ENCODE results near the gene ID4.

ID4 gene

DNA sequence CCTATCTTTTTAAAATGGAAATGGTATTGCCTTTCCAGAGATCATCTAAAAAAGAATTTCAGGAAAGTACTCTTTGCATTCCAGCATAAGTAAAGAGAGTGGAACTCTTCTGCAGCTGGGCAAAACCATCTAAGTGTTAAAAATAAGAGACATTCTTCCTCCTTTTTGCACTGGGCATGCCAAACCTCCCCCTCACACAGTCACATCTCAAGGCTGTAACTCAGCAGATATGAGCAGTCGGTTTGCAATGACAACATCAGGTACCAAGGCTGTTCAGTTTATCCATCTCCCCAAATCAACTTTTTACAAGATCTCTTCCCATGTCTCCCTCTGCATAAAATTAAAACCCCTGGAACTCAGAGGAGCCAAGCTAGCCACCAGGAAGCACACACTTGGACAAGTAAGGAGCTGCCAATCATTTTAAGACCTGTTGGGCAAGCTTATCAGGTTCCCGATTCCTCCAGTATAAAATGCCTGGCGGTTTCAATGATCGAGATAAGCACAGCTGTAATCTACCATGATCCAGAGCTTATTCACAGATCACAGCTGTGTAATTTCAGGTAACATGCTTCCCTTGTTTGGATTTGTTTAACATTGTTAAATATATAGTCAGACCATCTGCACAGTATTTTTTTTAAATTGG is 23.2 kb downstream of the ID4 start:
- no peak for DNase-seq (ENCODE audit: low spot score)

DNA sequence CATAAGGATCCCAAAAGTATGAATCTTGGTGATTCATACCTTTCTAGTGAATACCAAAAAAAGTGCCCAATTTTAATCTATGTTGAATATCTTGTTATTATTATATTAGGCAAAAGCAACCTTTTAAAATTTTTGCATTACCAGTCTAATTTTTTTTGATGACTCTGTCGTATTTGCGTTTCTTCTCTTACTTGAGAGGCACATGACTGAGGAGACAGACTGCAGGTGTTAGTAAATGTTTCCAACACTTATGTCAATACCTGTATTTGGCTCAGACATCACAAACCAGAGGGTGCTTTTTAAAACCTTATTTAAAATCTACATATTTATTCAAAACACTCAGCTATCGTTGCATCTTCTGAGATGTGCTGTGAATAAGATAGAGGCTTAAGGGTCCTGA is 27.1 kb downstream of the ID4 start:
- no peak for DNase-seq (ENCODE audit: low spot score)

- DNase-seq (ENCODE audit: low spot score), result no peak
These were observed 28.0 kb downstream of the ID4 start for GRCh38 chr6:19865178-19865577.

- DNase-seq (ENCODE audit: low spot score), result no peak
These were observed 29.2 kb downstream of the ID4 start for GRCh38 chr6:19866173-19866984.

DNA sequence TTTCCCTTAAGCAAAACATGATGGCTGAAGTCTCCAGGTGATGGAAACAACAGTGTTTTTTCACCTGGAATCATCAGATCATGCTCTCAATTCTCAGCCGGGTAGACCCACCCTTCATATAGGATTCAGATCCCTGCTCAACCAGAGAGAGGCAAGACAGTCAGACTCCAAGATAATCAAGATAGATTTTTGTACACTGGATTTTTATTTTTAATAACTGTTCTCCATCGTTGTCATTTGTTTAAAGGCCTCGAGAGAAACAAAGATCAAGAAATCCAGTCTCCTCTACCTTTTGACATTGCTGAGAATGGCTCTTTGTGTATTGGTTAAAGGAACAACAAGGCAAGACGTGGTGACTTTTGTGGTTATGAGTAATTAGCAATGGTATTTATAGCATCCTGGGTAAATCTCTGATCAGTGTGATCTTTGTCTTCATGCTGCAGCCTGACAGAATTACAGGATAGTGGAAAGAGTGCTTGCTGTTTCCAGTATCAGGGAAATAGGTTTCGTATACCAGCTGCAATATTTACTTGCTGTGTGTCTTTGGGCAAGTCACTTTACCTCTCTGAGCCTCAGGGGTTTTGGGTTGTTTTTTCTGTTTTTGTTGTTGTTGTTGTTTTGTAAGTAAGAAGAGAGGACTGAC is 29.9 kb downstream of the ID4 start:
- no peak for DNase-seq (ENCODE audit: low spot score)

GRCh38 chr6:19869464-19869863 is 32.3 kb downstream of the ID4 start:
- DNase-seq (ENCODE audit: low spot score), result no peak

- no peak for DNase-seq (ENCODE audit: low spot score)
These were observed 33.2 kb downstream of the ID4 start for GRCh38 chr6:19870322-19870721.

- no peak for DNase-seq (ENCODE audit: low spot score)
These were observed 35.9 kb downstream of the ID4 start for GRCh38 chr6:19873031-19873430.

DNA sequence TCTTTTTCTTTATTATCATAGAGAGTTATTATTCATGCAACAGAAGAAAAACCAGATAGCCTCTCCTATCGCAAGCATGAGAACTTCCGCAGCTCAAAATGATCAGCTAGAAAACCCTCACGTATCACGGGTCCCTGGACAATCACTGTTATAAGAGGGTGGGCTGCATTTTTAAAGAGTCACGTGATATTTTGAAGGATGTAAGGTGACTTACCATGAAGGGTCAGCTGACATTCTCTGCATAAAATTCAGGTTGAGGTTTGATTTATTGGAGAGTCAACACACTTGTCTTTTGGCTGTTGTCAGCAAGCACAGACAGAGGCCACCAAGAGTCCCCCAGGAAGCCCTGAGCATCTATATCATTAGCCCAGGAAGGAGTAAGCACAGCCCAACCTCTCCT is 39.5 kb downstream of the ID4 start:
- DNase-seq (ENCODE audit: low spot score), result no peak

- DNase-seq (ENCODE audit: low spot score), result no peak
These were observed 42.5 kb downstream of the ID4 start for GRCh38 chr6:19879663-19880062.

DNA sequence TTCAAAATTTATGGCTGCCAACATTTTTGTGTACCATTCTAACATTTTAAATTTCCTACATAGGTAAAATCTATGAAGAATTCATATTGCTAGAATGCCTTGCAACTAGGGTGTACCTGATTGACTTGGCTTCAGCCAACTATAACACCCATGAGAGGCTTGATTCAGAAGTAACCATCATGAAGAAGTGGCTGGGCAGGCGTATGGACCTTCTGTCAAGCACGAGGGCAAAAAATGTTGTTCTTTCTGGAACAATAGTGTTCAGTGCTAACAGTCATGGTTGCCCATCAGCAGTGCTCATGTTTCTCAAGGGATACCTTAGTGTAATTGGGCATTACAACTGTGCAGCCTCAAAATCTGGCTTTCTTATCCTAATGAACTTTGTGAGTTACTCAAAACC is 42.9 kb downstream of the ID4 start:
- no peak for DNase-seq (ENCODE audit: low spot score)

DNA sequence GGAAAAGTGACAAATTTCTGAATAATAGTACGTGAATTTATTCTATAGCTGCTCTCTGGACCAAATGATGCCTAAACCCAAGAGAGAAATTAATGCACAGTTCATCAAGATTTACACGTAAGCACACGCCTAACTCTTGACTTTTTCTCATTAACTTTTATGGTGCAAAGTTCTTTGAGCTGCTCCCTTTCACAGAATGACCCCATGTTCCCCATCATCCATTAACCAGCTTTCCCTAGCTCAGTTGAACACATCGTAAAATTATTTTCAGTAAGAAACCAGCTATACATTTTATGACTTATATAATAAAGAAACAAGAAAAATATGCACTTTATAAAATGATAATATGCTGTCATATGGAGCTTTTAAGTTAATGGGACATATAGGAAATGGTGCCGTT is 54.3 kb downstream of the ID4 start:
- no peak for DNase-seq (ENCODE audit: low spot score)

Data from germinal center (tissue), 1 donor.